GM21723 (cell line): Measurements from ENCODE around the gene NUMB.
"Not testable (repeated sequence)": the region's sequence is repeated elsewhere in the genome, so short reads cannot be mapped to it uniquely, and the experiment has no call there.

ENCODE experiments used
- ATAC-seq: cut with Tn5 transposase; IDR thresholded peaks from one replicate; pipeline ENCODE4 v1.9.1; 2021; ENCODE audit warnings: mild to moderate bottlenecking, moderate library complexity; ENCODE audit not compliant: unreplicated experiment

The NUMB gene

GRCh38 chr14:73365727-73366126, 92.6 kb downstream of the NUMB start:
- ATAC-seq: no peak

GRCh38 chr14:73364559-73364958, 93.8 kb downstream of the NUMB start:
- no peak for ATAC-seq

DNA sequence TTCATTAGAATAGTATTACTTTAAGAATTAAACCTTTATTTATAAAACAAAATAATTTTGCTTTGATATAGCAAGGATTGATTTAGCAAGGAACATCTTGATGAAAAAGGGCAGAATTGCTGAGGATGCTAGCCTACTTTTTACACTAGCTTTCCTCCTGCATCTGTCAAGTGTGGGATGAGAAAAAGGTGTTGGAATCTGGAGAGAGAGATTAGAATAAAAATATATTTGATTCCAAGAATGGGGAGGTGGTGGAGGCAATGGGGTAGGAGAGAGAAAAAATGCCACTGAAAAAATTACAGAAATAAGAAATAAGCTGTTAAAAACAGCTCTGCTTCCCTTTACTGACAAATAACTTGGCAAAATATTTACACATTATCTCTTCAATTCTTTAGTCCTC, 98.9 kb downstream of the NUMB start:
- no peak for ATAC-seq

GRCh38 chr14:73358187-73358586, 100.2 kb downstream of the NUMB start:
- ATAC-seq: no peak

DNA sequence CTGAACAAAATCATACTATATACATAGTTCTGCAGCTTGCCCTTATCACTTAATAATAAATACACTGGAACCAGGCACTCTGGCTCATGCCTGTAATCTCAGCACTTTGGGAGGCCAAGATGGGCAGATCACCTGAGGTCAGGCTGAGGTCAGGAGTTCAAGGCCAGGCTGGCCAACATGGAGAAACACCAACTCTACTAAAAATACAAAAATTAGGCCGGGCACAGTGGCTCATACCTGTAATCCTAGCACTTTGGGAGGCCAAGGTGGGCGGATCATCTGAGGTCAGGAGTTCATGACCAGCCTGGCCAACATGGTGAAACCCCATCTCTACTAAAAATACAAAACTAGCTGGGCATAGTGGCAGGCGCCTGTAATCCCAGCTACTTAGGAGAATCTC, 109.3 kb downstream of the NUMB start:
- not testable (repeated sequence) for ATAC-seq

GRCh38 chr14:73344319-73344718, 114.0 kb downstream of the NUMB start:
- no peak for ATAC-seq

DNA sequence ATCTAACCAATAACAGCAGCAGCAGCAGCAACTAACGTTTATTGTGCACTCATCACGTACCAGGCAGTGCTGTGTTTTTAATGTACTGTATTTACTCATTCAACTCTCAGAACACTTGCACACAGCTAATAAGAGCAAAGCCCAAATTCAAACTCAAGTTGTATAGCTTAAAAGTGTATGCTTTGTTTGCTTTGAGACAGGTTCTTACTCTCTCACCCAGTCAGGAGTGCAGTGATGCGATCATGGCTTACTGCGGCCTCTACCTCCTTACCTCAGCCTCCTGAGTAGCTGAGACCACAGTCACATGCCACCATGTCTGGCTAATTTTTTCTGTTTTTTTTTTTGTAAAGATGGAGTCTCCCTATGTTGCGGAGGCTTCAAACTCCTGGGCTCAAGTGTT, 115.7 kb downstream of the NUMB start:
- no peak for ATAC-seq

GRCh38 chr14:73339846-73340595, 118.3 kb downstream of the NUMB start:
- no peak for ATAC-seq

DNA sequence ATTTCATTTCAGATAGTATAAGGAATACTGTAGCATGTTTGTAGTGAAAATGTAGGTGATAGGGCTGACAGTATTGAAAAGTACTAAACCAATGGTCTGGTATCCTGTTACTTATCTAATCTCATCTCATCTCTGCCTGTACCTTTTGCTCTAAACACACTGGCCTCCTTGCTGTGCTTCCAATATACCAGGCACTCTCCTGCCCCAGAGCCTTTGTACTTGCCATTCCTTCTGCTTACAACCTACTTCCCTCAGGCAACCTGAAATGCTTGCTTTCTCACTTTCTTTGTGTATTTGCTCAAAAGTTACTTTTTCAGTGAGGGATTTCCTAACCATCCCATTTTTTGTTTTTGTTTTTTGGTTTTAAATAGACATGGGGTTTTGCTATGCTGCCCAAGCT, 119.1 kb downstream of the NUMB start:
- no peak for ATAC-seq

DNA sequence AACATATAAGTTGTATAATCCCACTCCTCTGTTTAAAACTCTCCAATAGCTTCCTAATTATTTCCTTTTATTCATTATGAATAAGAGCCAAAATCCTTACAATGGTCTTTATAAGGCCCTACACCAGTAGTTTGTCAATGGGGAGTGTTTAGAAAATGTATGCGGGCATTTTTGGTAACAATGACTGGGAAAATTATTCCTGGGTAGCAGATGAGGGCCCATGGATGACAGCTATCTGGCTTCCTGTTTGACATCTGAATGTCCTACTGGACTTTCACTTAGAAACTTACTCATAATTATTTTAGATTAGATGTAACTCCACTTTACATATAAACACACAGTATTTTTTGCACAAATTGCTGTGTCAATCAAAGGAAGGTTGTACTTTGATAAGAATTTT, 119.8 kb downstream of the NUMB start:
- ATAC-seq: no peak

- ATAC-seq: no peak
These were observed 125.3 kb downstream of the NUMB start for GRCh38 chr14:73333031-73333430.

GRCh38 chr14:73325630-73326299, 132.6 kb downstream of the NUMB start:
- no peak for ATAC-seq

GRCh38 chr14:73325063-73325462, 133.3 kb downstream of the NUMB start:
- ATAC-seq: no peak

DNA sequence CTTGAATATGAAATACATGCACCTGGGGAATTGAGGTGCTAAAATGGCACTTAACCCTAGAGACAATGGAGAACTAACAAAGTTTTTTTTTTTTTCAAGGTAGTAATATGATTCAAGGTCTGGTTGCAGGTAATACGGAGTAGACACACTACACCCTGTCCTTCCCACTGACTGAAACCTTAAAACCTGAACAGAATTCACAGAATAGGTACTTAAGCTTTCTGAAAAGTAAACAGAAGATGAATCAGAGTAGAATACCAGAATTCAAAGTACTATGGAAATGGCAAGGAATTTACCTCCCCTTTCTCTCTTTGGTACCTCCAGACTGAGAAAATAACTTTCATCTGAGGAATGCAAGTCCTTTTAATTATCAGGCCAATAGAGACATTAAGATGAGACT, 133.8 kb downstream of the NUMB start:
- ATAC-seq: no peak

DNA sequence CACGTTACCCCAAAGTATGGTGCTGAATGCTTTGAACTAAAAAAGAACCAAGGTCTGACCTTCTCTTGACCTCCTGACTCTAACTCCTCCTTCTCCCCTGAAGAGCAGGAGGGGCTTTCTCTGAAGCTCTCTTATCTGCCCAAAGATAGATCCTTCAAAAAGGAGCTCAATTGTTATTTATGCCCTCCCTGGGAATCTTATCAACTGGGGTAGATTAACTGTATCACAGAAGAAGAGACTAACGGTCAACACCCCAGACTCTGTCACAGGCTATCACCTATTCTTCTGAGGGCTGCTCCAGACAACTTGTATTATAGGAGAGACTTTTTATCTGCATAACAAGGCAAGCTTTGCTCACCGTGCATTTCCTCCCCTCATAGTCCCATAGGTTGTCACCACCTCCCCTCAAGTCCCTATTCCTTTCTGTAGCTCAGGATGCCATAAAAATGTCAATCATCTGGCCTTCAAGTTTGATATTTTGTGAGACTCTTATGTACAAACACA, 134.4 kb downstream of the NUMB start:
- no peak for ATAC-seq

GRCh38 chr14:73313151-73313550, 145.2 kb downstream of the NUMB start:
- ATAC-seq: no peak

GRCh38 chr14:73312687-73313086, 145.7 kb downstream of the NUMB start:
- no peak for ATAC-seq

DNA sequence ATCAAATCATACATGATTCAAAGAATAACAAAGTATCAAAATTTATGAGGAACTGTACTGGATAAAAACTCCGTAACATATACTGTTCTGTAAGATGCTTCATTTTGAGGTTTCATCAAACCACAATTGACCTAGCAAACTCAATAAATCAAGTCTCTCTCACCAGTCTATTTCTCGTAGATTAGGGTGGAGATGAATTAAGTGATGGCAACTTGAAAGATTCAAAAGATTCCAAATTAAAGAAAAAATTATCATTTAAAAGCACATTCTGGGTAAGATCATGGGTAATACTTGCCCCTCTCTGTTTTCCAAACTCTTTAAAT, 146.7 kb downstream of the NUMB start:
- ATAC-seq: no peak

GRCh38 chr14:73309207-73309606, 149.1 kb downstream of the NUMB start:
- ATAC-seq: not testable (repeated sequence)

- no peak for ATAC-seq
These were observed 151.1 kb downstream of the NUMB start for GRCh38 chr14:73307261-73307660.

GRCh38 chr14:73305499-73305898, 152.8 kb downstream of the NUMB start:
- ATAC-seq: no peak

DNA sequence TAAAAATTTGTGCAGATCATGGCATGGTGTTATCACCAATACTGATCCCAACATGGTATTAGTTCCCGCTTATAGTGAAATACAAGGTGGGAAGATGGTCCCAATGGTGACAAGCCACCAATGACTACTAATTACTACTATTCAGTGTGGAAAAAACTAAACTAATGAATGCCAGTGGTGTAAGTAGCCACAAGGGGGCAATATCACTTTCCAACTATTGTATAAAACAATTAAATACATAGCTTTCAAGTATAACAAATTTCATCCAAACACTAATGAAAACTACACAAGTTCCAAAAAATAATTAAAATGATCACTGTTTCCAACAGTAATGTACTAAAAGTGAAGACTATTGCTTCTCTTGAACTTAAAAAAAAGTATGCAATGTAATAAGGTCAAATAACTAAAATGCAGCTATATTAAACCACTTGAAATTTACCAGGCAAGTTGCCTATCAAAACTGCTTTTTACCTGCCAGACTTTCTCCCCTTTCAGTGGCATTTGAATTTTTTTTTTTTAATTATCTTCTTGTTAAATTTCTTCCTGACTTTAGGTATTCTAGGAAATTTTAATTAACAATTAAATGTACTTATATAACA, 163.0 kb downstream of the NUMB start:
- no peak for ATAC-seq
